Tibial artery (tissue), 4 donors: ENCODE measurements around the gene PPFIBP2.
A peak's percentile ranks its signal among the peaks of the same experiment; 100 is the strongest.

Experiments used
- DNase-seq, 2 donors: peaks; one replicate each; pipeline ENCODE4 v3.0.0-alpha.2; 2019
- H3K27ac ChIP-seq, 2 donors: fragments of 200-600 bp; sonication (generic) in 1 of 2; 1 replicate in 1 of 2; 2 replicates in 1 of 2; pipeline ENCODE4 v1.5.1; 2018 to 2019; ENCODE audit warnings: mild to moderate bottlenecking in 1 of 2
- H3K27me3 ChIP-seq, 2 donors: fragments of 200-600 bp; sonication (generic) in 1 of 2; one replicate each; pipeline versions ENCODE4 v1.5.1 to v1.6.0; 2016 to 2019
- H3K36me3 ChIP-seq, 3 donors: fragments of 200-600 bp; sonication (generic) in 2 of 3; one replicate each; pipeline ENCODE4 v1.5.1; 2016 to 2019; ENCODE audit warnings: mild to moderate bottlenecking in 2 of 3
- H3K4me1 ChIP-seq, 4 donors: fragments of 200-600 bp; sonication (generic) in 2 of 4; 1 replicate in 3 of 4; 2 replicates in 1 of 4; pipeline ENCODE4 v1.5.1; 2016 to 2019
- H3K4me3 ChIP-seq, 2 donors: fragments of 200-600 bp; sonication (generic) in 1 of 2; 1 replicate in 1 of 2; 2 replicates in 1 of 2; pipeline ENCODE4 v1.5.1; 2018 to 2019; ENCODE audit warnings: mild to moderate bottlenecking in 2 of 2
- H3K9me3 ChIP-seq, 3 donors: fragments of 200-600 bp; sonication (generic) in 1 of 3; one replicate each; pipeline ENCODE4 v1.5.1; 2016 to 2019
- intact Hi-C: fragments of 100-400 bp; cut with DNase I; formaldehyde crosslinking; loops from one replicate; pipeline ENCODE4 v1.15.0; 2023; ENCODE audit warnings: low total_unique reads
- TF ChIP-seq, protein P1 (sequence below), 2 experiments: fragments of 200-600 bp in 1 of 2; fragments of 450-650 bp in 1 of 2; IDR thresholded peaks; one replicate each; pipeline ENCODE4 v1.5.1; 2017 to 2019; ENCODE audit warnings: antibody characterized with exemption in 2 of 2, mild to moderate bottlenecking in 1 of 2, moderate library complexity in 1 of 2

Gene PPFIBP2

DNA sequence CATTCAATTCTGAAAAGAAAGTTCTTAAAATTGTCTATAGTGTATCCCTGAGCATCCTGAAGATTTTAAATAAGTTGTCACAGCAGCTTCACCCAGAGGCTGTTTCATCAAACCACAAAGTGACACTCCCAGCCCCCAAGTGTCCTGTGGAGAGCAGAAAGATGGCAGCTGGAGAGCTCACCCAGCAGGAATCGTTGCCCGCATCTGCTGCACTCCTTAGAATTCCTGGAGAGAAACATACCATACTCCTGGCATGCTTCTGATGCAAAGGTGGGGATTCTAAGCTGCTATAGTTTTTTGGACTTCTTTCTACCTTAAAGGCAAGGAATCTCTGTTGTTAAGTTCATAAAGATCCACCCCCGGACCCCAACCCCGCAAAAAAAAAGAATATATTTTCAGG lies 173.0 kb downstream of the PPFIBP2 start:
- intact Hi-C loops, result loop anchor here (10.0 kb wide), 1 partner anchor 592 kb away; no protein-coding TSS in a partner anchor

DNA sequence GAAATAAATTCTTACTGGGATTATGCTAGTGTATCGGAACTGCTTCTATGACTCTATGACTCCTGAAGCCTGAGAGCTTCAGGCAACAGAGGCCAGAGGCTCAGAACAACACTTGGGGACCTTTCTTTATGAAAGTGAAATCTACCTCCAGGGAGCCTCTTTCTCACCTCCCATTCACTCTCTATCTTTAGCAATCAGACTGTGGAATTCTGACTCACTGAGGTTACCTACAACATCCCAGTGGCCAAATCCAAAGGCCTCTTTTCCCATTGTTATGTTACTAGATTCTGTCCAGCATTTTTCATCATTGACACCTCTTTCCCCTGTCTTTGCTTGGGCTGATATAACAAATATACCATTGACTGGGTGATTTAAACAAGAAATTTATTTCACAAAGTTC lies 173.6 kb downstream of the PPFIBP2 start:
- TF ChIP-seq, protein P1, sequence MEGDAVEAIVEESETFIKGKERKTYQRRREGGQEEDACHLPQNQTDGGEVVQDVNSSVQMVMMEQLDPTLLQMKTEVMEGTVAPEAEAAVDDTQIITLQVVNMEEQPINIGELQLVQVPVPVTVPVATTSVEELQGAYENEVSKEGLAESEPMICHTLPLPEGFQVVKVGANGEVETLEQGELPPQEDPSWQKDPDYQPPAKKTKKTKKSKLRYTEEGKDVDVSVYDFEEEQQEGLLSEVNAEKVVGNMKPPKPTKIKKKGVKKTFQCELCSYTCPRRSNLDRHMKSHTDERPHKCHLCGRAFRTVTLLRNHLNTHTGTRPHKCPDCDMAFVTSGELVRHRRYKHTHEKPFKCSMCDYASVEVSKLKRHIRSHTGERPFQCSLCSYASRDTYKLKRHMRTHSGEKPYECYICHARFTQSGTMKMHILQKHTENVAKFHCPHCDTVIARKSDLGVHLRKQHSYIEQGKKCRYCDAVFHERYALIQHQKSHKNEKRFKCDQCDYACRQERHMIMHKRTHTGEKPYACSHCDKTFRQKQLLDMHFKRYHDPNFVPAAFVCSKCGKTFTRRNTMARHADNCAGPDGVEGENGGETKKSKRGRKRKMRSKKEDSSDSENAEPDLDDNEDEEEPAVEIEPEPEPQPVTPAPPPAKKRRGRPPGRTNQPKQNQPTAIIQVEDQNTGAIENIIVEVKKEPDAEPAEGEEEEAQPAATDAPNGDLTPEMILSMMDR (IDR thresholded peaks at IDR 0.05), result no peak
- no peak for DNase-seq
- intact Hi-C loops, result loop anchor here (10.0 kb wide), 1 partner anchor 593 kb away; no protein-coding TSS in a partner anchor
- Histone ChIP-seq H3K9me3 (no peaks in the 10 kb centered on the region), H3K27me3 (no peaks in the 10 kb centered on the region), H3K36me3 (no peaks in the 10 kb centered on the region), H3K4me1 (no peaks in the 10 kb centered on the region), H3K4me3 (no peak overlapping the region), H3K27ac (no peak overlapping the region)

More for the DNA sequence above, 173.0 kb downstream of the PPFIBP2 start:
- TF ChIP-seq, protein P1 (IDR thresholded peaks at IDR 0.05), result no peak
- H3K9me3 ChIP-seq, result no peaks in the 10 kb centered on the region
- H3K27ac ChIP-seq, result no peak overlapping the region
- no peak overlapping the region for H3K4me3 ChIP-seq
- no peaks in the 10 kb centered on the region for H3K27me3 ChIP-seq
- no peaks in the 10 kb centered on the region for H3K36me3 ChIP-seq
- DNase-seq, result no peak
- no peaks in the 10 kb centered on the region for H3K4me1 ChIP-seq

DNA sequence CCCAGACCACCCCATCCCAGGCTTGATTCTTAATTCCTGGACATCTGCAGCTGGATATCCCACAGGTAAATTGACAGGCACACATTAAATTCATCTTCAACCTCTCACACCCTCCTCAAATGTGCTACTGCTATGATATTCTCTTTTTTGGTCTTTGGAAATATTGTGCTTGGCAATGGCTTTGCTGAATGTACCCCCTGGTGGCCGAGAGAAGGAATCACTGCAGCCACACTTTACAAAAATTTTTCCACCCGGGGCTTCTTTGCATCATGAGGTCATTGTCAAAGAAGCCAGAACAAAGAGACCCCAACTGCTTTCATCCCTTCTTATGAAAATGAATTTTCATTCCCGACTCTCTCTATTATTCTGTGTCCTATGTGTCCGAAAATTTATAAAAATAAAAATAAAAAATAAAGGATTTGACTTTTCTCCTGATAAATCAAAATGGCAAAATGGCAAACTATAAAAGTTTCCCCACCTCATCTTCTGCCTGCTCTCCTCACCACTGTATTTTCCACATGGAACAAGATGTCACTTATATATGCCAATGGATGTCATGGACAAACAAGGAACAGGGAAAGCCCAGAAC lies 174.5 kb downstream of the PPFIBP2 start:
- intact Hi-C loops, result loop anchor here (10.0 kb wide), 1 partner anchor 594 kb away; no protein-coding TSS in a partner anchor
- no peaks in the 10 kb centered on the region for H3K36me3 ChIP-seq
- no peak overlapping the region for H3K27ac ChIP-seq
- TF ChIP-seq, protein P1 (IDR thresholded peaks at IDR 0.05), result peak; percentile 68 to 82
- no peaks in the 10 kb centered on the region for H3K9me3 ChIP-seq
- H3K27me3 ChIP-seq, result no peaks in the 10 kb centered on the region
- H3K4me3 ChIP-seq, result no peak overlapping the region
- no peaks in the 10 kb centered on the region for H3K4me1 ChIP-seq
- DNase-seq, result no peak

DNA sequence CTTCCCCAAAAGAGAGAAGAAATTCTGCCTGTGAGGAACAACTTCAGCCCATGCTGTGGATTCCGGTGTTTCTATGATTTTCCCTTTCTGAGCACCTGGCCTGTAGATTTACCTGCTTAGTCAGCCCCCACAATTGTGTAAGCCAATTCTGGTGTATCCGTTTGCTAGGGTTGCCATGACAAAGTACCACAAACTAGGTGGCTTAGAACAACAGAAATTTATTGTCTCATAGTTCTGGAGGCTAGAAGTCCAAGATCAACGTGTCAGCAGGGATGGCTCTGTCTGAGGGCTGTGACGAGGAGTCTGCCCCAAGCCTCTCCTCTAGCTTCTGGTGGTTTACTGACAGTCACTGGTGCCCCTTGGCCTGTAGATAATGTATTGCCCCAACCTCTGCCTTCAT lies 175.4 kb downstream of the PPFIBP2 start:
- DNase-seq, result no peak
- intact Hi-C loops, result loop anchor here (10.0 kb wide), 1 partner anchor 594 kb away; no protein-coding TSS in a partner anchor
- Histone ChIP-seq H3K9me3 (no peaks in the 10 kb centered on the region), H3K27me3 (no peaks in the 10 kb centered on the region), H3K4me3 (no peak overlapping the region), H3K27ac (no peak overlapping the region), H3K36me3 (no peaks in the 10 kb centered on the region), H3K4me1 (no peaks in the 10 kb centered on the region)
- TF ChIP-seq, protein P1 (IDR thresholded peaks at IDR 0.05), result no peak

GRCh38 chr11:7690648-7691047 lies 176.8 kb downstream of the PPFIBP2 start:
- TF ChIP-seq, protein P1 (IDR thresholded peaks at IDR 0.05), result no peak
- Histone ChIP-seq H3K4me3 (no peak overlapping the region), H3K36me3 (no peaks in the 10 kb centered on the region), H3K4me1 (no peaks in the 10 kb centered on the region), H3K27me3 (no peaks in the 10 kb centered on the region), H3K9me3 (no peaks in the 10 kb centered on the region), H3K27ac (no peak overlapping the region)
- no peak for DNase-seq
- intact Hi-C loops, result no loop called here
